ENCODE measurements around the gene RGS19. TPM values are rescaled to one million over a fixed set of nuclear protein-coding genes. Genes with fewer than 3 reads are reported as not detected.
"Not testable (repeated sequence)": the region's sequence is repeated elsewhere in the genome, so short reads cannot be mapped to it uniquely, and the experiment has no call there.

RGS19 gene
- total RNA-seq, 3 donors from 2014 or later: 4.7 to 6.9 (median 6.5) TPM

DNA sequence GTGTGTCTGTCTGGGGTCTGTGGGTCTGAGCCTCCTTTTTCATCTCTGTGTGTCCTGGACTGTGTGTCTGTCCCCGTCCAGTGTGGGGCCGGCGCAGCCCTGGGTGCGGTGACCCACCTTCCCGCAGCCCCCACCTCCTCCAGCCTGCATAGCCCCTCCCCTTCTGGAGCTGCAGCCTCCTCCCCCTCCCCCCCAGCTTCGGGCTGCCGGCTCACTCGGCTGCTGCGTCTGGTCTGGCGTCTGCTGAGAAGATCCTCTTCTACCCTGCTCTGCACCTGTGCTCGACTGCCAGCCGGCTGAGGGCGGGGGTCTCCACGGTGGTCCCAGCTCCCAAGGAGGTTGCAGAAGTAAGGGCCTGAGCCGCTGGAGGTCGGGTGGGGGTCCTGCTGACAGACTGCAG is 12.5 kb upstream of the RGS19 start:
- ATAC-seq (no peak), DNase-seq (no peak)
- H3K4me1 ChIP-seq (ENCODE audit: low read depth): no peaks in the 10 kb centered on the region
- no peaks in the 10 kb centered on the region for H3K9me3 ChIP-seq
- TF ChIP-seq CTCF (IDR thresholded peaks at IDR 0.05): no peak
- intact Hi-C loops (cut with DNase I, micrococcal nuclease): no loop called here
- no peak overlapping the region for H3K4me3 ChIP-seq
- H3K36me3 ChIP-seq (ENCODE audit: low read depth): no peaks in the 10 kb centered on the region

DNA sequence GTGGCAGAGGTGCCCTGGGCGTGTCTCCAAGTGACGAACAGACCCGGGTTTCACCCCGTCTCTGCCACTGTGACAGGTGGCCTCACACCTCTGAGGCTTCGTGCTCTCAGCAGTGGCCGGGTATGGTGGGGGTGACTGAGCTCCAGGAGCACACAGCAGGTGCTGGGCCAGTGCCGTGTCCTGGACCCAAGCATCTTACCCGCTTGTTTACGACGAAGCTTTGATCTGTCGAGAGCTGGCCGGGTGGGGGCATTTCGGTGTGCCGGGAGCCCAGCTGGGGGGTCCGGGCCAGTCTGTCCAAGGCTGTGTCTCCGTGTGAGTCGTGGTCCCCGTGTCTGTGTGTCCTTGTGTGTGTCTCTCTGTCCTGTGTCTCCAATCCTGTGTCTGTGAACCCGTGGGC is 12.0 kb upstream of the RGS19 start:
- H3K4me3 ChIP-seq: no peak overlapping the region
- TF ChIP-seq CTCF (IDR thresholded peaks at IDR 0.05): no peak
- no peaks in the 10 kb centered on the region for H3K36me3 ChIP-seq (ENCODE audit: low read depth)
- H3K4me1 ChIP-seq (ENCODE audit: low read depth): no peaks in the 10 kb centered on the region
- ATAC-seq: no peak
- no peak for DNase-seq
- no peaks in the 10 kb centered on the region for H3K9me3 ChIP-seq
- intact Hi-C loops (cut with DNase I, micrococcal nuclease): no loop called here

DNA sequence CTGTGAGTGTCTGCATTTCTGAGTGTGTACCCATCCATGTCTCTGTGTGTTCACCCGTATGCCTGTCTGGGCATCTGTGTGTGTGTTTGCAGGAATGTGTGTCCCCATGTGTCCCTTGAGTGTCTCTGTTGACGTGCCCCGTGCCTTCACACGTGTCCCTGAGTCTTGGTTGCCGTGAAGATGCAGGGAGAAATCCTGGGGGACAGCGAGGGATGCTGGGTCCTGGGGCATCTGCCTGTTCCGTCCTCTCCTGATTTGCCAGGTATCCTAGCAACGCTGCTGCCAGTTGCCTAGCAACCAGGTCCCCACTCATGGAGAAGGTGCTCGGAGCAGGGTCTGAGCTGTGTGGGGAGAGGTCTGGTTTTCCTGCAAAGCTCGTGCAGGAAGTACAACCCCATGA is 10.8 kb upstream of the RGS19 start:
- intact Hi-C loops (cut with DNase I, micrococcal nuclease): no loop called here
- H3K4me3 ChIP-seq: no peak overlapping the region
- H3K9me3 ChIP-seq: no peaks in the 10 kb centered on the region
- H3K4me1 ChIP-seq (ENCODE audit: low read depth): no peaks in the 10 kb centered on the region
- DNase-seq (no peak), ATAC-seq (no peak)
- H3K36me3 ChIP-seq (ENCODE audit: low read depth): no peaks in the 10 kb centered on the region
- no peak for TF ChIP-seq CTCF (IDR thresholded peaks at IDR 0.05)

GRCh38 chr20:64088586-64088985 is 9.3 kb upstream of the RGS19 start:
- DNase-seq; H3K36me3 ChIP-seq (ENCODE audit: low read depth); intact Hi-C loops (cut with DNase I, micrococcal nuclease); ATAC-seq; H3K4me3 ChIP-seq; H3K4me1 ChIP-seq (ENCODE audit: low read depth); H3K9me3 ChIP-seq: not testable (repeated sequence)

DNA sequence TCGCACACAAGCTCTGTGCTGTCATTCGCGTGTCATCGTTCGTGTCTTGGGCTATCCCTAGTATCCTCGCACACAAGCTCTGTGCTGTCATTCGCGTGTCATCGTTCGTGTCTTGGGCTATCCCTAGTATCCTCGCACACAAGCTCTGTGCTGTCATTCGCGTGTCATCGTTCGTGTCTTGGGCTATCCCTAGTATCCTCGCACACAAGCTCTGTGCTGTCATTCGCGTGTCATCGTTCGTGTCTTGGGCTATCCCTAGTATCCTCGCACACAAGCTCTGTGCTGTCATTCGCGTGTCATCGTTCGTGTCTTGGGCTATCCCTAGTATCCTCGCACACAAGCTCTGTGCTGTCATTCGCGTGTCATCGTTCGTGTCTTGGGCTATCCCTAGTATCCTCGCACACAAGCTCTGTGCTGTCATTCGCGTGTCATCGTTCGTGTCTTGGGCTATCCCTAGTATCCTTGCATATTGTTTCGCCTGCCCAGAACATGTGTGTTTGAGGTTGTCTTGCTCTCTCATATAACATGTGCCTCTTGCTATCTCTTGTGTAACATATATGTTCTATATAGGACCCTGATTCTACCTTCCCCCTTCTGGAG is 8.0 kb upstream of the RGS19 start:
- intact Hi-C loops (cut with DNase I, micrococcal nuclease); DNase-seq; H3K9me3 ChIP-seq; ATAC-seq; H3K4me3 ChIP-seq; H3K36me3 ChIP-seq (ENCODE audit: low read depth); H3K4me1 ChIP-seq (ENCODE audit: low read depth): not testable (repeated sequence)

DNA sequence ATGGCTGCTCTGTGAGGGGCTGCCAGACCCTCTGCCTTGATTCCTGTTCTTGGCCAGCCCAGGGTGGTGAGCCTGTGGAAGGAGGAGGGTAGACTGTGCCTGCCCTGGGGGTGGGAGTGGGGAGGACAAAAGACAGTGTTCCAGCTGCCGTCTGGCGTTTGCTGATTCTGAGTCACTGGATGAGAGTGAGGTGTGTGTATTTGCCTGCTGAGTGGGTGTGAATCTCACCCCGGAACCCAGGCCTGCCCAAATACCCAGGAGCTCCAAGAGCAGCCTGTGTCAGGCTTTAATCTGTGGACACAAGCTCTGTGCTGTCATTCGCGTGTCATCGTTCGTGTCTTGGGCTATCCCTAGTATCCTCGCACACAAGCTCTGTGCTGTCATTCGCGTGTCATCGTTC is 7.5 kb upstream of the RGS19 start:
- no peak for TF ChIP-seq CTCF (IDR thresholded peaks at IDR 0.05)
- DNase-seq: no peak

GRCh38 chr20:64084685-64085152 is 5.4 kb upstream of the RGS19 start:
- intact Hi-C loops (cut with DNase I, micrococcal nuclease): no loop called here
- TF ChIP-seq CTCF (IDR thresholded peaks at IDR 0.05): no peak
- H3K4me3 ChIP-seq: no peak overlapping the region
- H3K9me3 ChIP-seq: no peaks in the 10 kb centered on the region
- DNase-seq (no peak), ATAC-seq (no peak)
- peaks cover 10% of the 10 kb centered on the region for H3K4me1 ChIP-seq (ENCODE audit: low read depth)
- H3K36me3 ChIP-seq (ENCODE audit: low read depth): no peaks in the 10 kb centered on the region

More for the DNA sequence above, 7.5 kb upstream of the RGS19 start:
- H3K9me3 ChIP-seq: no peaks in the 10 kb centered on the region
- no peak overlapping the region for H3K4me3 ChIP-seq
- H3K36me3 ChIP-seq (ENCODE audit: low read depth): no peaks in the 10 kb centered on the region
- ATAC-seq: no peak
- intact Hi-C loops (cut with DNase I, micrococcal nuclease): no loop called here
- H3K4me1 ChIP-seq (ENCODE audit: low read depth): peaks cover 7% of the 10 kb centered on the region
